CD4-positive, alpha-beta T cell treated with Interleukin-6 for 4 hours (primary cell): ENCODE results near the gene TK1.

Experiments
- DNase-seq: peaks from one replicate; pipeline ENCODE4 v3.0.0-alpha.2; 2020; ENCODE audit warnings: mixed read lengths

The TK1 gene

DNA sequence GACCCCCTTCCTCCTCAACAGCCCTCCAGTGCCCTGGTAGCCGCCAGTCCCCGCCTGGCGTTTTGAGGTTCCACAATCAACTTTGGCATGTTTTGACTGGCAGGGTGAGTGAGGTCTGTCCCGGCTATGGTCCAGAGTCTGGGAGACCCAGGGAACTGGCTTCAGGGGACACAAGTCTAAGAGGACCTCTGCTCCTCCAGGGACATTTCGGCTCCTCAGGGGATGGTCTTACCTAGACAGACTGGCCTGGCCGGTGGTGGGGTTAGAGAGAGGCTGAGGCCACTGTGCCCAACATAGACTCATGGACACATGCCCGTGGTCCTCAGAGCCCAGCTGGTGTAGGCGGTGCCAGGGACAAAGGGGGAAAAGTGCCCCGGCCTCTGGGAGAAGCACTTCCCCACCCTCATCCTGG lies 54.1 kb downstream of the TK1 start:
- DNase-seq, result no peak

DNA sequence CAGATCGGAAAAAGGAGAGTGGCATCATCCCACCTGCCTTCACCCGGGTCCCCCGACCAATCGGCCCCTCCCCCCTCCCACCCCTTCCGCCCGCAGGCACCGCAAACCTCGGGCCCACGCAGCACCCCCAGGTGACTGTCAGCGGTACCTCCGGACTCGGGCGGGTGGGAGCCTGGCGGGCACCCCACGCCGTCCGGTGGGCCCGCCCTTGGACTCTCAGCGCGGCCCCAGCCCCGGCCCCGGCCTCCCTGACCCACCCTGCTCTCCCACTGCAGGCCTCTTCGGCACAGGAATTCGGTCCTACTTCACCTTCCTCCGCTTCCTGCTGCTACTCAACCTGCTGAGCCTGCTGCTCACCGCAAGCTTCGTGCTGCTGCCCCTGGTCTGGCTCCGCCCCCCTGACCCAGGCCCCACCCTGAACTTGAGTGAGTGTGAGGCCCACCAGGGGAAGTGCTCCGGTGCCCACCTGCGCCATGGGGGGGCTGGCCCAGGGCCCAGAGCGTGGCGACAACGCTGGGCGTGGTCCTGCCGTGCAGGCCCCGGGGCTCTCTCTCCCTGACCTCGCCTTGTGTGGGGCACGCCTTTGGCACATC lies 54.7 kb downstream of the TK1 start:
- DNase-seq, result peak; percentile 79

GRCh38 chr17:78131172-78132083 lies 55.4 kb downstream of the TK1 start:
- peak; percentile 62 for DNase-seq

DNA sequence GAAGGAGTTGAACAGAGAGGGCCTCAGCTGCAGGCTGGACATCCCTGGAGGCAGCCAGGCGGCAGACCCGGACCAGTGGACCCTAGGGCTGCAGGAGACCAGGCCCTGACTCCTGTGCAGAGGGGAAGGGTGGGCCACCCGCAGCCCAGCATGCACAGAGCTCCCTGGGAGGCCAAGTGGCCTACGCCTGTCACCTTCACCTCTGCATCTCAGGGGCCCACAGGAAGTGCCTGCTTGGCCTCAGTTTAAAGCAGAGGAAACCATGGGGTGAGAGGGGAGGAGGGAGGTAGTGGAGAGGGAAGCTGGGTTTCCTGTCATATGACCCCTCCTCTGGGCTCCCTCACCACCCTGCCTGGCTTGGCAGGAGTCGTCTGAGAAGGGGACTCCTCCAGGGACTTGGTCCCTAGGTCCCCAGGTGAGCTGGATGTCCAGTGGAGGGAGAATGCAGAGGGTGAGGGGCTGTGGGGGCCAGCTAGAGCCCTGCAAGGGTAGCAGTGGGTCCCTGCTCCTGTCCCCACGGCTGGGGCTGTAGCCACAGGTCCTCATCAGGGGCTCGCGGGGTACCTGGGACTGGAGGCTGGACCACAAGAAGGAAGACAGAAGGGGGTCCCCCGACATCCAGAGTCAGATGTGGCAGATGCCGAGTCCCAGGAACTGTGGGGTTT lies 56.3 kb downstream of the TK1 start, which contains the start of gene TMC8:
TMC8 (plus strand) TSS at position 335 of the 665 bp plus-strand sequence. CDS start 818 bp downstream, outside the sequence.
- DNase-seq, result peak; percentile 85

GRCh38 chr17:78130090-78130436 lies 56.8 kb downstream of the TK1 start:
- DNase-seq, result peak; percentile 26

DNA sequence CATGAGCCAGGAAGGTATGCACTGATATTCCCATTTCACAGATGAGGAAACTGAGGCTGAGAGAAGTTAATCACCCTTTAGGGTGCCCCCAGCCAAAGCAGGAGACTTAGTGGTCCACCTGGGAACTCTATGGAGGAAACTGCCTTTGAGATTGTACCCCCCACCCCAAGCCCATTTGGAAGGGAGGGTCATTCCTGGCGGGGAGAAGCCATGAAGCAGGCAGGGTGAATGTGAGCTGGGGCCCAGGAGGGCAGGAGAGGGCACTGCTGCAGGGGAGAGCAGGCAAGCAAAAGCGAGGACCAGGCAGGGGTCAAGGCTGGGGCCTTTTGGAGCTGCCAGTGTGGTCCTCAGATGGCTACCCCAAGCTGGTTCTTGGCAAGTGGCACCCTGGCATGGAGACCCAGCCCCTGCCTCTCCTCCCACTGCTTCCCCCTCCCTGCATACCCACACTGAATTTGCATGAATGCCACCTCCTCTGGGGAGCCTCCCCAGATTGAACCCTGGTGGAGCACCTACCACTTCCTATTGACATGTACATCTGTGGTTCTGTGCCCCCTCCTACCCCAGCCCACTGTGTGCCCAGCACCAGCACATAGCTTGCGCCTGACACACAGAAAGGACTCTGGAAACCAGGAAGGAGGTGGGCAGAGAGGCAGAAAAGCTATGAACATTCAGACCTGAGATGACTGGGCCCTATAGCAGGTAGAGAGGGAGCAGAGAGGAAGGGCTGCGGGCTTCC lies 57.3 kb downstream of the TK1 start:
- DNase-seq, result peak; percentile 69

DNA sequence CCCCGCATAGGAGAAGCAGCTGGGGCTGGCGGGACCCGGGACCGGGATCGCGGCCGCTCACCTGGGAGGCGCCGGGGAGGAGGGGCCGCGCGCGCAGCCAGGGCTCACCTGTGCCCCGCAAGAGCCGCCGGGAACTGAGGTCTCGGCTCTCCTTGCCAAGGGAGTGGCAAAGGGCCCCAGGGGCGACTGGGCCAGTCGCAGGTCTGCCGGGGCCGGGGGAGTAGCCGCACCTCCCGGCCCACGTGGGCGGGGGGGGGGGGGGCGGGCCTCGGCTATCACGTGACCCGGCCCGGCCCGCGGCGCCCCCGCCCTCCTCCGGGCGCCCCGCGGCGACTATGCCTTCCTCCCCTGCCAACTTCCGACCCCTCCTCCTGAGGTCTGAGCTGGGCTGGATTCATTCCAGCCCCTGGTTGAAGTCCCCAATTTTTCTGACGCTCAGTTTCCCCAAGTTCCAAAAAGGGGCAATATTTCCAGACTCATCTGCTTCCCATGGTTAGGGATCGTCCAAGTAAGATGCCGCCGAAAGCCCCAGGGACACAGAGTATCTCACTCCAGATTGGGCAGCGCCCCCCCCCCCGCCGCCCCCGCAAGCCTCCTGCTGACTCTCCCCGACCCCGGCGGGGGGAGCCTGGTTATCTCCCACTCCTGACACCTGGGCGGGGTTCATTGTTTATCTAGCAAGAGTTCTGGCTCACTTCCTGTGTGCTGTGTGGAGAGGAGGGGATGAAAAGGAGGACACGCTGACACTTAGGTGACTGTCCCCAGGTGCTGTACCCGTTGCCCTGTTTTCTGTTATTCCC lies 58.1 kb downstream of the TK1 start, which contains the start of gene TMC6:
TMC6 (minus strand) TSS at position 205 of the 800 bp plus-strand sequence. CDS start 1,923 bp downstream, outside the sequence.
- DNase-seq, result peak; percentile 83

GRCh38 chr17:78127888-78128550 lies 58.8 kb downstream of the TK1 start:
- peak; percentile 42 for DNase-seq

DNA sequence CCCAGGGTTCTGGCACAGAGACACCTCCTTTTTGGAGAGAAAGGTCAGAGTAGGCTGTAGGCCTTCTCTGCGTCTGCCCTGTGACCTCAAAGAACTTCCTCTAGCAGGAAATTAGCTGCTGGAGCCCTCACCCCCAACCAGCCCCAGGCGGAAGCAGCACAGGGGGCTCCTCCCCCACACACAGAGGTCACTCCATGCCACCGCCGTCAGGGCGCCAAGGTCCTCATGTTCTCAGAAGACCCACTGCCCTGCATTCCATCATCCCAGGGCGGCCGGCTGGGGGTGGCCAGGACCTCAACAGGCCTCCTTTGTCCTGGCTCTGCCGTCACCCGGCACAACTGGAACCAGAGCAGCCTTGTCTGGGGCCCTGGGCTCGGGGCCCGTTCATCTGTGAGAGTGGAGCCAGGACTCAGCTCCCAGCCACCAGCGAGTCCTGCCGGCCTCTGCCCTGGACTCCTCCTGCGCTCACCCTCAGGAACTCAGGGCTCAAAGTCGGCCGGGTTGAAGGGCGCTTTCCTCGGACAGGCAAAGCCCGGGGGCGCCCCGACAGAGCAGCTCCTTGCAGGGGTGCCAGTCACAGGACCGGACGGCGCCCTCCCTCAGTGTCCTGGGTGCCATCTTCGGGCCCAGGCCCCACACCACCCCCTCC lies 59.5 kb downstream of the TK1 start:
- peak; percentile 77 for DNase-seq

DNA sequence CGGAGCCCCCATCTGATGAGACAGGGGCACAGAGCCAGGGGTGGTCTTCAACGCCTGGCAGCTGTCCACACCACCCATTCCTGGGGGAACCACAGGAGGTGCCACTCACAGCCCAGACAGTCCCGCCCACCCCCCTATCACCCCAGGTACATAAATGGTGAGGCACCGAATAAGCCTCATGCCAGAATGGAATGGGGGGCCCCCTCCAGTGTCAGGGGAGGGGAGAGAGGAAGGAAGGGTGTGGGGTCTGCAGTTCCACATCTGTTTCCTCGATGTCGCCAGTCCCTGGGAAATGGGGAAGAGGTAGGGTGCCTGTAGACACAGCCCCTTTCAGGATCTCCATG lies 60.0 kb downstream of the TK1 start:
- no peak for DNase-seq

GRCh38 chr17:78125976-78126894 lies 60.6 kb downstream of the TK1 start:
- peak; percentile 18 for DNase-seq

DNA sequence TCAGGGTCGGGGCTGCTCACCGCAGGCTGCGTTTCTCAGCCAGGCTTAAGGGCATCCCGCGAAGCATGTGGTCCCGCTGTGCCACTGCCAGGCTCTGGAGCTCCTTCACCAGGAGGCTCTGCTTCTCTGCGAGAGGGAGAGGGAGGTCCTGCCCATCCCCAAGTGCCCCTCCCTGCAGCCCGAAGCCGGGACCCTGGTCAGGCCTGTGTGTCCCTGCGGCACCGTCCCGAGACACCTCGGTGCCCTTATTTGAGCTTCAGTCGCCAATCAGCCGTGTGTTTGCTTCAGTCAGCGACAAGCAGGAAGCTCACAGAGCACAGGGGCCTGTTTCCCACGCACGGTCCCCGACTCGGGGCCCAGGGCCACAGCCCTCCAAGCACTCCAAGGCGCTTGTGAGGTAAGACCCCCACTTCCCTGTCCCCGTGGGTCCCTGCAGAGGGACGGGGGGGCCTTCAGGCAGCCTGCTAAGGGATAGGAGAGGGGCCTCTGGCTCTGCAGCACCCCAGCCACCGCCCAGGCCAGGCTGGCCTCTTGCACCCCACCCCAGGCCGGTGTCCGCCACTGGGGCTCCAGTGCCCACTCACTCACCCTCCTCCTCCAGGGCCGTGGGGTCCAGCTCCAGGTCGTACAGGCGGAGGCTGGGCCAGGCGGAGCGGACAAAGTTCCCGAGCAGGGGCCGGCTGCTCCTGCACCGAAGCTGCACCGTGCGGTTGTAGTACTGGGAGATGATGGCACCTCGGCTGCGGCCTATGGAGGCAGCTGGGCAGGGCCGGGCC lies 61.5 kb downstream of the TK1 start:
- peak; percentile 69 for DNase-seq

GRCh38 chr17:78124836-78125137 lies 62.1 kb downstream of the TK1 start:
- DNase-seq, result no peak
